Stimulated activated CD4-positive, alpha-beta T cell treated with anti-CD3 and anti-CD28 coated beads, Interleukin-2, amount 100 ng/mL, for 48 hours (primary cell): ENCODE measurements around the gene CIAPIN1.

Experiments
- DNase-seq, 2 donors: peaks; one replicate each; pipeline ENCODE4 v3.0.0-alpha.2; 2020

CIAPIN1 gene

DNA sequence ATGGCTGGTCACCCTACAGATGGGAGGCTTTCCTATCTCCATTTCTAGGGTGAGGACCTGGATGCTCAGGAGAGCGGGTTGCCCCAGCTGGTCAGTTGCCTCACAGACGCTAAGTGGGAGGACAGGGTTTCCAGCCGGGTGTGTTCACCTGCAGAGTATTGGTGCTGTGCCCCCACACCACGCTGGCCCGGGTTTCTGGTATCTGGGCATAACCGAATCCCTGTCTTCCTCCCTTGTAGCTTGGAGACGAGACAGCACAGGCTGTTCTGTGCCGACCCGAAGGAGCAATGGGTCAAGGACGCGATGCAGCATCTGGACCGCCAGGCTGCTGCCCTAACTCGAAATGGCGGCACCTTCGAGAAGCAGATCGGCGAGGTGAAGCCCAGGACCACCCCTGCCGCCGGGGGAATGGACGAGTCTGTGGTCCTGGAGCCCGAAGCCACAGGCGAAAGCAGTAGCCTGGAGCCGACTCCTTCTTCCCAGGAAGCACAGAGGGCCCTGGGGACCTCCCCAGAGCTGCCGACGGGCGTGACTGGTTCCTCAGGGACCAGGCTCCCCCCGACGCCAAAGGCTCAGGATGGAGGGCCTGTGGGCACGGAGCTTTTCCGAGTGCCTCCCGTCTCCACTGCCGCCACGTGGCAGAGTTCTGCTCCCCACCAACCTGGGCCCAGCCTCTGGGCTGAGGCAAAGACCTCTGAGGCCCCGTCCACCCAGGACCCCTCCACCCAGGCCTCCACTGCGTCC lies 65.2 kb downstream of the CIAPIN1 start:
- no peak for DNase-seq

DNA sequence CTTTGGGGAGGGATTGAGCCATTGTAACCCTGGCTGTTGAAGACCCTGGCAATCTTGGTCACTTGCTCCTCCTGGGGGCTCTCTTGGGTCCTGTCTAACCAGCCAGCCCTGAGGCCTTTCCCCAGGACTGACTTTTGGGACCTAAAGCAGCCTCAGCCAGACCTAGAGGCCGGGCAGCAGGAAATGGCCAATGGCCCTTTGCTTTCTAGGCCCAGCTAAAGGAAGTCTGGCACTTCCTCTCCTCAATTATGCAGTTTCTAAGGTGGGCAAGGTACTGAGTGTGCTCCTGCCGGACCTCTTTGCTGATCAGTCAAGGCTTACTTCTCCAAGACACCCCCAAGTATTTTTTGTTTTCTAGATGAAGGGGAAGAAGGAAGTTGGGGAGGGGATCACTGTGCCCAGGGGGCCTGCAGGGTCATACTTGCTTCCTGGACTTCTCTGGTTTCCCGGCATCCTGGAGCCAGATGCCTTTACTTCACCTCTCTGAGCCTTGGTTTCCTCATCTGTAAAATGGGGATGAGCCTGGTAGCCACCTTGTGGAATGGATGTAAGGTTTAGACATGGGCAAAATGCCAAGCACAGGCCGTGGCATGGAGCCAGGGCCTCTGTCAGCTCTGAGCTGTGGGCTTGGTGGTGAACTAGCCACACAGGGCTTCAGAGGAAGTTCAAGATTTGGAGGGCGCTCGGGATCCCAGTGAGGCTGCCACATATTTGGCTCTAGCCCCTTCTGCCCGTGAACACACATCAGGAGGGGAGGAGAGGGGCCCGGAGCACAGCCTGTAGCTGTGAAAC lies 66.3 kb downstream of the CIAPIN1 start:
- DNase-seq: no peak

DNA sequence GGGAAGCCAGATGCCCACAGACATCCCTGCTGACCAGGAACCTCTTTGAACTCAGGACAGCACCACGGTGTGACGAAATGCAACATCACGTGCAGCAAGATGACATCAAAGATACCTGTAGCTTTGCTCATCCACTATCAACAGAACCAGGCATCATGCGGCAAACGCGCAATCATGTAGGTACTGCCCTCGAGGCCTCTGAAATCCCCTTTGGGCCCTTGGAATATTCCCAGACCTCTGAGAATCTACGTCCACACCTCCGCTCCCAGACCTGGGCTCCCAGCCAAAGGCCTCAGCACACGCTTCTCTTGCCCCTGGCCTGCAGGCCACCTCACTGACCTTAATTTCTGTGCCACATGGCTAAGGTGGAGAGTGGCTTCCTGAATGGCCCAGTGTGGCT lies 67.6 kb downstream of the CIAPIN1 start:
- no peak for DNase-seq
